Mesendoderm (in vitro differentiated cells): ENCODE results near the gene MMP20.
"Not testable (repeated sequence)": the region's sequence is repeated elsewhere in the genome, so short reads cannot be mapped to it uniquely, and the experiment has no call there.

Experiments
- DNase-seq: peaks from one replicate; pipeline ENCODE4 v3.0.0; 2013
- H2AK5ac ChIP-seq: 2 replicates; pipeline ENCODE4 v1.6.1; 2013; ENCODE audit warnings: low read length, inconsistent platforms
- H2BK120ac ChIP-seq: 2 replicates; pipeline ENCODE4 v1.6.1; 2013; ENCODE audit warnings: low read depth, mild to moderate bottlenecking, low read length, moderate library complexity, mixed read lengths
- H2BK15ac ChIP-seq: replicated peaks from 2 replicates; pipeline ENCODE4 v1.6.1; 2013; ENCODE audit warnings: low read depth, mild to moderate bottlenecking, moderate library complexity
- H2BK5ac ChIP-seq: 2 replicates; pipeline ENCODE4 v1.6.1; 2013; ENCODE audit warnings: low read length, inconsistent platforms
- H3K18ac ChIP-seq: 2 replicates; pipeline ENCODE4 v1.6.1; 2013; ENCODE audit warnings: mild to moderate bottlenecking, low read length, mixed read lengths
- H3K23ac ChIP-seq: one replicate; pipeline ENCODE4 v1.6.1; 2013; ENCODE audit warnings: low read length
- H3K27ac ChIP-seq: 2 replicates; pipeline ENCODE4 v1.5.1; 2013; ENCODE audit warnings: low read depth, mild to moderate bottlenecking, inconsistent platforms, low read length, moderate library complexity
- H3K27me3 ChIP-seq: 2 replicates; pipeline ENCODE4 v1.6.1; 2013; ENCODE audit warnings: low read length, control low read depth, mild to moderate bottlenecking, inconsistent platforms; ENCODE audit not compliant: insufficient read depth, poor library complexity
- H3K36me3 ChIP-seq: 2 replicates; pipeline ENCODE4 v1.6.1; 2013; ENCODE audit warnings: low read length, inconsistent platforms; ENCODE audit not compliant: control insufficient read depth, insufficient read depth
- H3K4ac ChIP-seq: one replicate; pipeline ENCODE4 v1.6.1; 2013; ENCODE audit warnings: low read depth, mild to moderate bottlenecking, low read length, moderate library complexity
- H3K4me1 ChIP-seq: 2 replicates; pipeline ENCODE4 v1.6.1; 2013; ENCODE audit warnings: low read depth, low read length, inconsistent platforms; ENCODE audit not compliant: control insufficient read depth
- H3K4me2 ChIP-seq: 2 replicates; pipeline ENCODE4 v1.6.1; 2013; ENCODE audit warnings: low read length
- H3K4me3 ChIP-seq: 2 replicates; pipeline ENCODE4 v1.5.1; 2013; ENCODE audit warnings: mild to moderate bottlenecking, low read length
- H3K56ac ChIP-seq: one replicate; pipeline ENCODE4 v1.6.1; 2013; ENCODE audit warnings: low read length
- H3K79me1 ChIP-seq: 2 replicates; pipeline ENCODE4 v1.6.1; 2013; ENCODE audit warnings: low read length, inconsistent platforms
- H3K79me2 ChIP-seq: 2 replicates; pipeline ENCODE4 v1.6.1; 2013; ENCODE audit warnings: mild to moderate bottlenecking, low read length; ENCODE audit not compliant: control insufficient read depth, insufficient read depth
- H3K9ac ChIP-seq: 2 replicates; pipeline ENCODE4 v1.6.1; 2013; ENCODE audit warnings: low read length, inconsistent platforms
- H4K5ac ChIP-seq: one replicate; pipeline ENCODE4 v1.6.1; 2013; ENCODE audit warnings: low read length
- H4K8ac ChIP-seq: one replicate; pipeline ENCODE4 v1.6.1; 2013; ENCODE audit warnings: low read depth, mild to moderate bottlenecking, control low read depth, low read length, moderate library complexity
- WGBS: extraction: QIAGEN DNeasy Blood & Tissue Kit; methylation state at CpG from one replicate; pipeline ENCODE4 v1.1.7; 2013; ENCODE audit warnings: low lambda C conversion rate, missing lambda C conversion rate; ENCODE audit not compliant: insufficient coverage; ENCODE audit errors: extremely low coverage; 5-methylcytosine and 5-hydroxymethylcytosine counted together

Gene MMP20

DNA sequence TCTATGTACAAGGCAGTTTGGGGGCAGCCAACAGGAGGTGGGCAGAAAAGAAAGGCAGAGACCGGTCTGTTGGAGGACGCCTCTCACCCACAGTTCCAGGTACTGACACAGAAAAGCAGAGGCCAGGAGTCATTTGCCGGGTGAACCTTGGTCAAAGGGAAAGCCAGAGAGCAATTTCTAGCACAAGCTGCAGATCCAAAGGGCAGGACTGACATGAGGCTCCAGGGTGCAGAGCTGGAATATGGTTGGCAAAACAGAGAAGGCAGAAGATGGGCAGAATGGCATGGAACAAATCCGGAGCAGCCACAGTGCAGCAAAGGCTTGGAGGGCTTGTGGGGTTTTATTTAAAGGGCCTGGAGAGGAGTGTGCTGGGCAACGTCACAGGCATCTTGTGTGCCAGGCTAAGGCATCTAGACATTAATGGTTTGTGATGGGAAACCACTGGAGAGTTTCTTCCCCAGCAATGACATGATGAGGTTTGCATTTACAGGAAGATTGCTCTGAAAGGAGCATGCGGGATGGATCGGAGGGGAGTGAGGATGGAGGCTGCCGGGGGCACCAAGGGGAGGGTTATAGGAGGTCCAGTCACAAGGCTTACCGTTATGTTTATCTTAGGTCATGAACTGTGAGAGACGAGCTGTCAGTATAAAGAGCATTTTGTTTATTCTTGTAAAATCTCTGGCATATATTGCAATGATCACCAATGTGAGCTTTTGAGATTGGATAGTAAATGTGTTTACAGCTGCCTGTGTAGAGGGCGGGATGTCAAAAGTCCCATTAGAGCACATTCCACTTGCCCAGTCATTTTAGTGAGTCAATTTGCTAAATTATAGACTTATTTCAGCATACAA lies 5.7 kb upstream of the MMP20 start:
- H4K5ac ChIP-seq: no peak overlapping the region
- no peak overlapping the region for H3K56ac ChIP-seq
- H3K23ac ChIP-seq: no peak overlapping the region
- H3K4ac ChIP-seq: no peak overlapping the region
- H3K9ac ChIP-seq: no peak overlapping the region
- no peaks in the 10 kb centered on the region for H3K27me3 ChIP-seq
- no peak overlapping the region for H3K27ac ChIP-seq
- no peak overlapping the region for H3K4me2 ChIP-seq
- H3K18ac ChIP-seq: no peak overlapping the region
- H2AK5ac ChIP-seq: no peak overlapping the region
- H3K36me3 ChIP-seq: no peaks in the 10 kb centered on the region
- no peak overlapping the region for H2BK120ac ChIP-seq
- H2BK15ac ChIP-seq: no peak overlapping the region
- H2BK5ac ChIP-seq: no peak overlapping the region
- H3K79me2 ChIP-seq: no peaks in the 10 kb centered on the region
- no CpG with 5 or more reads among the region's 11 CpGs for WGBS
- no peak overlapping the region for H4K8ac ChIP-seq
- no peak overlapping the region for H3K4me3 ChIP-seq
- DNase-seq: no peak
- no peaks in the 10 kb centered on the region for H3K4me1 ChIP-seq
- no peaks in the 10 kb centered on the region for H3K79me1 ChIP-seq

DNA sequence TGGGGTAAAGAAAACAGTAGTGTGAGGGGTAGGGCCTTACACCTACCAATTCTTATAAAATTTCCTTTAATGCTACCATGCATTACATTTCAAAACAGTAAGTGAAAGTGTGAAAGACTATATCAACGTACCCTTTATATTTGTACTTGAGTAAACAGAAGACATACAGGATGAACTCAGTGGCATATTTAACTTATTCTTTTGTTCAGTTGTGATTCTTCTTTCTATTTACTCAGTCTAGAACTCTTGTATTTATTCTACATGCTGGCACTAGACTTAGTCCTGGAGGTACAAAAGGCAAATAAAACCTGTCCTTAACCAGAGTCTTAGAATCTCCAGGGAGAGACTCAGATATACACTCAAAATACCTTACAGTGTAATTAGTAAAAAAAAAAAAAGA lies 4.8 kb upstream of the MMP20 start:
- not testable (repeated sequence) for H3K27me3 ChIP-seq, H2BK15ac ChIP-seq, H4K5ac ChIP-seq, H2BK5ac ChIP-seq, H3K36me3 ChIP-seq, H2AK5ac ChIP-seq, H3K9ac ChIP-seq, H3K18ac ChIP-seq, H3K27ac ChIP-seq, H3K4ac ChIP-seq, H3K4me1 ChIP-seq, H3K79me1 ChIP-seq, H3K79me2 ChIP-seq, H3K4me2 ChIP-seq, DNase-seq, H3K4me3 ChIP-seq, H4K8ac ChIP-seq, H3K23ac ChIP-seq, H3K56ac ChIP-seq, H2BK120ac ChIP-seq
- no CpG with 5 or more reads among the region's 1 CpG for WGBS

DNA sequence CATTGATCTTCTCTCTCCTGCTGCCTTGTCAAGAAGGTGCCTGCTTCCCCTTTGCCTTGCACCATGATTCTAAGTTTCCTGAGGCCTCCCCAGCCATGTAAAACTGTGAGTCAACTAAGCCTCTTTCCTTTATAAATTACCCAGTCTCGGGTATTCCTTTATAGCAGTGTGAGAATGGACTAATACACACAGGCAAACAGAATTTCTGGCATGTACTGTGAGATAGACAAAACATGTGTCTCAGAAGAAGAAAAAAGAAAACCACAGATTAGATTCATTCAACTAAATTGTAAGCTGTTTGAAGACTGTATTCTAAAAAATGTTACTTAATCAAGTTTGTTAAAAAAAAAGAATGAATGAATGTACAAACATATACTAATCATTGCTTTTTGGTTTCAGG lies 1.5 kb upstream of the MMP20 start:
- Histone ChIP-seq H3K4me2 (no peak overlapping the region), H3K56ac (no peak overlapping the region), H3K4me1 (no peaks in the 10 kb centered on the region), H3K23ac (no peak overlapping the region), H3K4ac (no peak overlapping the region), H3K27ac (no peak overlapping the region), H3K18ac (no peak overlapping the region), H3K27me3 (no peaks in the 10 kb centered on the region), H2BK120ac (no peak overlapping the region), H4K5ac (no peak overlapping the region), H2AK5ac (no peak overlapping the region), H3K9ac (no peak overlapping the region), H3K79me2 (no peaks in the 10 kb centered on the region), H2BK15ac (no peak overlapping the region), H3K4me3 (no peak overlapping the region), H3K79me1 (no peaks in the 10 kb centered on the region), H4K8ac (no peak overlapping the region), H2BK5ac (no peak overlapping the region), H3K36me3 (no peaks in the 10 kb centered on the region)
- no CpG with 5 or more reads among the region's 1 CpG for WGBS
- DNase-seq: no peak

- no CpG with 5 or more reads among the region's 8 CpGs for WGBS
- no peak overlapping the region for H2AK5ac ChIP-seq
Measured at GRCh38 chr11:102623998-102624397, 1.1 kb downstream of the MMP20 start.

GRCh38 chr11:102623128-102623527 lies 2.0 kb downstream of the MMP20 start:
- Histone ChIP-seq H2AK5ac (no peak overlapping the region), H2BK5ac (no peak overlapping the region), H3K9ac (no peak overlapping the region), H2BK120ac (no peak overlapping the region), H3K4ac (no peak overlapping the region), H3K27me3 (no peaks in the 10 kb centered on the region), H3K4me3 (no peak overlapping the region), H3K23ac (no peak overlapping the region), H4K5ac (no peak overlapping the region), H2BK15ac (no peak overlapping the region), H3K56ac (no peak overlapping the region), H3K79me1 (no peaks in the 10 kb centered on the region), H4K8ac (no peak overlapping the region), H3K4me2 (no peak overlapping the region), H3K27ac (no peak overlapping the region), H3K4me1 (no peaks in the 10 kb centered on the region), H3K79me2 (no peaks in the 10 kb centered on the region), H3K36me3 (no peaks in the 10 kb centered on the region), H3K18ac (no peak overlapping the region)
- no peak for DNase-seq
- WGBS: no CpG with 5 or more reads among the region's 5 CpGs

More at GRCh38 chr11:102623998-102624397, 1.1 kb downstream of the MMP20 start:
- Histone ChIP-seq H3K27ac (no peak overlapping the region), H3K4me2 (no peak overlapping the region), H2BK15ac (no peak overlapping the region), H4K5ac (no peak overlapping the region), H3K79me1 (no peaks in the 10 kb centered on the region), H3K56ac (no peak overlapping the region), H3K4me1 (no peaks in the 10 kb centered on the region), H2BK5ac (no peak overlapping the region), H3K27me3 (no peaks in the 10 kb centered on the region), H3K4me3 (no peak overlapping the region), H3K23ac (no peak overlapping the region), H3K18ac (no peak overlapping the region), H3K9ac (no peak overlapping the region), H3K4ac (no peak overlapping the region), H3K36me3 (no peaks in the 10 kb centered on the region), H2BK120ac (no peak overlapping the region), H4K8ac (no peak overlapping the region), H3K79me2 (no peaks in the 10 kb centered on the region)
- no peak for DNase-seq

DNA sequence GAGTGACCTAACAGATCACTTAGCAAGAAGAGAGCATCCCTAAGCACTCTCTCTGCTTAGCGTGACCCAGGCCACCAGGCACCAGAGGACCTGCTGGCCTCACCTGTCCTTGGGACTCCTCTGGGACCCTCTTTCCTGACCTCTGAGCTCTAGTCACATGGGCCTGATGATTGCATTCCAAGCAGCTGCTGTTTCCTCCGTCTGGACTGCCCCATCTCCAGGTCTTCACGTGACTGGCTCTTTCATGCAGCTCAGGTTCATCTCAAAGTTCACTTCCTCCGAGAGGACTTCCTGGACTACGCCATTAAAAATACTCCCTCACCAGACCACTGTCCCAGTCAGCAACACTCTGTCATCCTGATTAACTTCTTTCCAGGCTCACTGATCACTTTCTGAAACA lies 2.9 kb downstream of the MMP20 start:
- DNase-seq: no peak
- H3K27me3 ChIP-seq: no peaks in the 10 kb centered on the region
- no peak overlapping the region for H3K4me2 ChIP-seq
- H3K27ac ChIP-seq: no peak overlapping the region
- no peaks in the 10 kb centered on the region for H3K4me1 ChIP-seq
- H2AK5ac ChIP-seq: no peak overlapping the region
- H3K9ac ChIP-seq: no peak overlapping the region
- no peaks in the 10 kb centered on the region for H3K36me3 ChIP-seq
- H3K18ac ChIP-seq: no peak overlapping the region
- no peak overlapping the region for H3K56ac ChIP-seq
- H3K4me3 ChIP-seq: no peak overlapping the region
- no peak overlapping the region for H2BK5ac ChIP-seq
- H2BK120ac ChIP-seq: no peak overlapping the region
- no peak overlapping the region for H2BK15ac ChIP-seq
- no peak overlapping the region for H4K5ac ChIP-seq
- no peak overlapping the region for H3K4ac ChIP-seq
- no peaks in the 10 kb centered on the region for H3K79me1 ChIP-seq
- H3K23ac ChIP-seq: no peak overlapping the region
- H4K8ac ChIP-seq: no peak overlapping the region
- H3K79me2 ChIP-seq: no peaks in the 10 kb centered on the region
- no CpG with 5 or more reads among the region's 5 CpGs for WGBS
